GM21360 (cell line): ENCODE results near the gene CRNN.

Experiments used
- ATAC-seq: cut with Tn5 transposase; IDR thresholded peaks from one replicate; pipeline ENCODE4 v1.9.1; 2021; ENCODE audit warnings: mild to moderate bottlenecking, moderate library complexity; ENCODE audit not compliant: unreplicated experiment

The CRNN gene

DNA sequence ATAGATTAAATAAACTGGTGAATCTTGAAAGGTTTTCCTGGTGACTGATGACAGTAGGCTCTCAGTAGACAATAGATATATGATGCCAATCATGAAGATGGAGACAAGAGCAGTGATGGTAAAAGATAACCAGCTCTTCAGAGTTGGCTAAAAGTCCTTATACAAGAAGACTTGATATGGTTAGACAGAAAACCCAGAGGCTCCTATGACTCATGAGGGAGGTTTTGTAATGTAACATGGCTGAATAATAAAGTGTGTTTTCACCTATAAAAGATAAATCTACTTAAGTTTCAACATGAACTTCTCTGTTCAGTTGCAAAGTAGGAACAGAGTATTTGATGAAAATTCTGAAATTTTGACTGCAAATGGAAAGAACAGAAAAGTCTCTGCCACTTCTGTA, 12.7 kb upstream of the CRNN start:
- ATAC-seq, result no peak

DNA sequence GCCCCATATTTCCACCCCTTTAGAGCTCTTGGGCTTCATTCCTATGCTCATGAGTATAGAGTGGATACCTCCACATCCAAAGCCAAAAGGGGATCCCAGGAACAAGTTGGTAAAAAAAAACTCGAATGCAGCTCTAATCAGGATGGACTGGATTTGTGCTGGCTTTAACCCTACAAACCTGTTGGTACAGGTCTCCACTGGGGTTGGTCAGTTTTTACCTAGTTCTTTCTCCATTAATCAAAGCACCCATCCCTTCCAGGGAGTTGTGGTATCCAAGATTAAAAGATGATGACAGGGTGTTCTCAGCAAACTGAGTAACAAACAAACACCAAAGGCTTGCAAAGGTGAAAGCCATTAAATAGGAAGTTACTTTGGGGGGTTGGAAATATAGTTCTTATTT, 5.9 kb upstream of the CRNN start:
- no peak for ATAC-seq

DNA sequence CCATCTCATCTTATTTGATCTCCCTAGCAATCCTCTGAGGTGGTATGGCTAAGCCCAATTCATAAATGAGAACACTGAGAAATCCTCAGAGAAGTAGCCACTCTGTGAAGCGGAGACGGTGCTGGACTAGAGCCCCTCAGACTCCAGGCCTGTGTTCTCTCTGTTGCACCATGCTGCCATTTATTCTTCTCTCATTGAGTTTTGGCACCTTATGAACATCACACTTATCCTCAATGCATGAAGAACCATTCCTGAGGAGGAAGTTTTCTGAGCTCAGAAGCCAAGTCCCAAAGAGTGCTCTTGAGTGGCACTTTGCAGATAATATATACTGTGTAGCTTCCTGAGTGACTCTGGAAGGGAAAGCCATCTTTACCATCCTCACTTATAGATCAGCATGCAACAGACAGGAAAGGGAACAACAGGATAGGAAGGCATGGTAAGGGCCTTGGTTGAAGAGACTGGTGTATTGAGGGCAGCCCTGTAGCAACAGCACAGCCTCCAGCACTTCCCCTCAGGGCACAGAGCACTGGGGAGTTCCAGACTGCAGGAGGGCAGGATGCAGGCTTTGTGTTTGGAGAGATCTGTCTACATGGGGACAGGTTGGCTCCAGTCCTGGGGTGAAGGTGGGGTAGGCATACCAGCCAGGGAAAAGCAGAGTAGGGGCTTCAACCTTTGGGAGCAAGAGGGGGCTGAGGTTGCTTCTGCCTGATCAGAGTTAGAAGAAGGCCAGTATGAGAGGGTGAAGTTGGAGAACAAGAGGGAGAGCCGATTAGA, 1.6 kb upstream of the CRNN start:
- no peak for ATAC-seq

DNA sequence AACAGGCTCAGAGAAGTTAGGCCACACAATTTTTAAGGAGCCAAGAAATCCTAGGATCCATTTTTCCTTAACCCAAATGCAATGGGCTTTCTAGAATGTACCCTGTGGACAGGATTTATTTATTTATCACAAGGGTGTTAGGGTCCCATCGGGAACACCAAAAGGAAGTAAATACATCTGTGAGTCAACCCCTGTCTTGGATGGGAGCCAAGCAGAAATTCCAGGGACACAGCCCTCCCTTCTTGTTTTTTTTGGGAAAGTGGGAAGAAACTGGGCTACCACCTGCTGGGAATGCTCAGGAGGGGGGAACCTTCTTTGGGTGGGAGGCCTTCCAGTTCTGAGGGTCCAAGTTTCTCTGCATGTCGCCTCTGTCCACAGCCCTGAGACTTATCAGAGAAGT, 1.3 kb downstream of the CRNN start:
- no peak for ATAC-seq

DNA sequence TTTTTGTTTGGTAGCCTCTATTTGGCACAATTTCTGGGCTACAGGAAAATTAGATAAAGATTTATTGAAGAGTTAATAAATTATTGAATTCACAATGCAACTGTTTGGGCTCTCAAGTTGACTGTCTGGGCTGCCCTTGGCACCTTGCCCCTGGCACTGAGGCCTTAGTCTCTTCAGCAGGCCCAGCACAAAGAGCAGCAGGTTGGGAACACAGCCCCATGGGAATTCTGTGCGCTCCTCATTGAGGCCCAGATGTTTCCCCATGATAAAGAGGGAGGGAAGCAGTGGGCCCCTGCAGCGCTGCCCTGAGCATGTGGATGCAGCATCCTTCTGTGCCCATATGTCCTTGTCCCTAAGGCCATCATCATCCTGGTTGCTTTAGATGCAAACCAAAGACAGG, 2.9 kb downstream of the CRNN start:
- ATAC-seq, result no peak

DNA sequence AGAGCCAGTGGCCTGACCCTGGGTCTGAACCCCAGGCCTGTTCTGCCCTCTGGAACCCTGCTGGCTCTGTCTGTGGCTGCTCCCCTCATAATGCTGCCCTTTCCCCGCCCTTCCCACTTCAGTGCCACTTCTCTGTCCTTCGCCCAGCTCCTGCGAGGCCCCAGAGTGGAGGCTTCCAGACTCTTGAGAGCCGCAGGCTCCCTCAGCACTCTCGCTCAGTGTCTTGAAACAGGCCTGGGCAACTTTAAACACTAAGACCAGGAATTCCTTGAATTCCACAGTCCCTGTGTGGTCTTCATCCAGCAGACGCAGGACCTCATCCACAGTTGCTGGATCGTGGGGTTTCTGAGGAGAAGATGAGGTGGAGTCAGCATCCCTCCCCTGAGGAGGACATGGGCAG, 3.5 kb downstream of the CRNN start:
- ATAC-seq, result no peak

DNA sequence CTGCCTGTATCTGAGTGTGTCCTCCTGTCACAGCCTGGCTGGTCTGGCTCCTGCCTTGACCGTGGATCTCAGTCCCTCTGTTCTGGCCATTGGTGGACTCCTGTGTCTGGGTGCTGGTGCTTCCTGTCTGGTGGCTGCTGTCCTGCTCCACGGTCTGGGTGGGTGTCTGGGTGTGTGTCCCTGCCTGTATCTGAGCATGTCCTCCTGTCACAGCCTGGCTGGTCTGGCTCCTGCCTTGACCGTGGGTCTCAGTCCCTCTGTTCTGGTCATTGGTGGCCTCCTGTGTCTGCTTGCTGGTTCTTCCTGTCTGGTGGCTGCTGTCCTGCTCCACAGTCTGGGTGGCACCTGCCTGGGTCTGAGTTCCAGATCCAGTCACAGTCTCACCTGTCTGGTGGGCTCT, 4.0 kb downstream of the CRNN start:
- ATAC-seq, result no peak

DNA sequence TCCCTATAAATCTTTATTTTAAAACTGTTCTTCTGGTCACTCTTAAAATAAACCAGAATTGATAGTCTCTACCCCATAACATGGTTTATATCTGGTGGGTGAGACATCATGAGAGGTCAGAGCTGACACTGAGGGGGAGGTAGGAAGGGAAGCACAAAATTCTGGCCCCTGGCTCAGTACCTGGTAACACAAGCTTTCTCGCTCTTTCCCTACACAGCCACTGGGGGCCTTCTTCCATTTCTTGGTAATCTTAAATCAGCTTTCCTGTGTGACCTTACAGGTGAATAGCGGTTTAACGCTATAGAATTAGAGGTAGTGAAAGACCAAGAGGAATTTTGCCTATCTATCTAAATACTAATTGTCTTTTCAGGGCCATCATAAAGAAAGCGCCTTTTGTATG, 5.4 kb downstream of the CRNN start:
- ATAC-seq, result no peak

DNA sequence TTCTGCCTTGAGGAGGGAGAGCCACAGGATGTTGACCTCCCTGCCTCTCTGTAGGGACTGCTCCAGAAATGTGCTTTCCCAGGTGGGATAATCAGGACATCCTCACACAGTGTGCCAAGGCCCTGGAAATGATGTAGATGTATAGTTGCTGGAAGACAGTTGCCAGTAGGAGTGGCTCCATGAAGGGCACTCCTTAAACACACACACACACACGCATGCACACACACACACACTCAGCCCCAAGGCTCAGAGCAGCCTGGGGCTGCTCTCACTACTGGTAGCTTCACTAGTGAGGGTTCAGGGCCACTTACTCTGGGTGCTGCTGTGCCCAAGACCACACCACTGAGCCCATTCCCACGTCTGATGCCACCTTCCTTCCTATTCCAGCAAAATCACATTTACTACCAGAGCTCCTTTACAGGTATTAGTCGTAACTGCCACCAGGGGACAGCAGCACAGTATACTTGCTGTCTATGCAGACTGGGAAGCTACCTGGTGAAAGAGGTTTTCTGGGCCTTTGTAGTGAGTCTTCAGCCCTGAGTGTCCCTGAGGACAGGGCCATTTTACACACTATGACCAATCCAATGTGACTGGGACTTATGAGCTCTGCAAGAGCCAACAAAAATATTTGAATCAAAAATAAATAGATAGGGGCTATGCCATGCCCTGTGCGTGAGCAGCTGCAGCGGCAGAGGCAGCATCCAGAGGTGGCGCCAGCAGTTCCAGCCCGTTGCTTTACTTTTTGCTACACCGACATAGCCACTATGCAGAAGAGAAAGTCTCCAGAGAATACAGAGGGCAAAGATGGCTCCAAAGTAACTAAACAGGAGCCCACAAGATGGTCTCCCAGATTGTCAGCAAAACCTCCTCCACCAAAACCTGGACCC, 15.0 kb downstream of the CRNN start:
- no peak for ATAC-seq

DNA sequence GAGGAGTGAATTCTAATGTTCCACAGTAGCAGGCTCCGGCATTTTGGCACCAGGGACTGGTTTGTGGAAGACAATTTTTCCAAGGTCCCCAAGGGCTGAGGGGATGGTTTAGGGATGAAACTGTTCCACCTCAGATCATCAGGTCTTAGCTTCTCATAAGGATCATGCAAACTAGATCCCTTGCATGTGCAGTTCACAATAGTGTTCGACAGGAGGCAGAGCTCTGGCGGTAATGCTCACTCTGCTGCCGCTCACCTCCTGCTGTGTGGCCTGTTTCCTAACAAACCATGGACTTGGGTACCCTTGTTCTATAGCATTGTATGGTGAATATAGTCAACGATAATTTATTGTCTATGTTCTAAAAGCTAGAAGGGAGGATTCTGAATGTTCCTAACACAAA, 16.6 kb downstream of the CRNN start:
- ATAC-seq, result no peak

DNA sequence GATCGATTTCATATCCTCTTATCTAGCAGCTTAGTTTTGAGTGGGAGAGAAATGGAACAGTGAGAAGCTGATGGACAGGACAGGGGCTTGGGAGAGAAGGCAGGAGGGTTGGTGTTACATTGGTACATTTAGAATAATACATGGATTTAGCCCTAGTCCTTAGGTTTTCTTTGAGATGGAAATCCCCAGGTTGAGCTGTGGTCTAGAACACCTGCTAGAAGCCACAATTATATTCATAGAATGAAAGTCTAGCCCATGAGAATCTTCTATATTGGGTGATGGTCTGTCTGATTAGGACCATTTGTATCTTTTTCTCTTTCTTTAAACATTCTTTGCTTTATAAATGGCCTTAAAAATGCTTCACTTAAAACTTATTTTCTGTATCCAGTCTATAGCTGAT, 19.9 kb downstream of the CRNN start:
- no peak for ATAC-seq

DNA sequence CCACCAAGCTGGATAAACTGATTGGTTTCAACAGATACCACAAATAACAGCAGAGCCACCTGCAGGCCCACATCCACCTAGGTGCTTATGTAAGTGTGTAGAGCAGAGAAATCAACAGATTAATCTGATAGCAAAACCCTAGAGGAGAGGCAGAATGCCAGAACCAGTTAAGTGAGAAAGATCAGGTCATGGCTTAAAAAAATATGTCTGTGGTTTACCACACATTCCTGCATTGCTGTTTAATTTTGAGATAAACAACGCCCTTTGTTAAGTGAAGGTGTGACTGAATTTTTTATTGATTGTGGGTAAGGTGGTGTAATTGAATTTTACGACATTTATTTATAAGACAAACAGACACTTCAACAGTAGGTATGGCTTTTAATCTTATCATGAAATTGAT, 21.2 kb downstream of the CRNN start:
- ATAC-seq, result no peak

DNA sequence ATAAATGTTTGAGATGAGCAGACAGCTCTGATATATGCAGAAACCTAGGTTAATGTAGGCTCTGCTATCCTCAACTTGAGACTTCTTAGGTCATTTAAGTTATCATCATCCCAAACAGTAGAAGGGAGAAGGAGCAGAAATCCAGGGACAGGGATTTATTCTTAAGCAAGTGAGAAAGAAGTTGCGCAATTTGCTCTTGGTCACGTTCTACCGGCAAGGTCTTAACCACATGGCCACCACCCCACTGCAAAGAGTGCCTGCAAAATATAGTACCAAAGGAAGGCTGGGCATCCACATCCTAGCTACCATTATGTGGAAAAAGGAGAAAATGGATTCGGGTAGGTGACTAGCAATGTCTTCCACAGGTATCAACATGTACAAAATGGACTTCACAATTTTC, 25.2 kb downstream of the CRNN start:
- no peak for ATAC-seq

DNA sequence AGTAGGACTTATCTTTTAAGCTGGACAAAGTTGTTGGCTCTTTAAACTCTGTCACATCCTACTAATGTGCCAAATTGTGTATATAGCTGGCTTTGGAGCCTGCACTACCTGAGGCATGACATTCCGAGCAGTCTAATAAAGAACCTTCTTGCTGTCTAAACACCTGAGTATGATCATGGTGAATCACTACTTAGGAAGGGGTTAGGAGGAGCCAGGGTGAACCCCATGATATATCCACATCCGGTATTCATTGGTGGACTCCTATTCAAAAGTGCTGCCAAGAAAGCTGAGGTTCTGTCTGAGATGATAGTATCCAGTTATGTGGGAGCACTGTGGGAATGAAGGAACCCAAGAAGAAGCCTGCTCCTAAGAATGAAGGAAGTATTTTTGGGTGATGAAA, 27.1 kb downstream of the CRNN start:
- ATAC-seq, result no peak

DNA sequence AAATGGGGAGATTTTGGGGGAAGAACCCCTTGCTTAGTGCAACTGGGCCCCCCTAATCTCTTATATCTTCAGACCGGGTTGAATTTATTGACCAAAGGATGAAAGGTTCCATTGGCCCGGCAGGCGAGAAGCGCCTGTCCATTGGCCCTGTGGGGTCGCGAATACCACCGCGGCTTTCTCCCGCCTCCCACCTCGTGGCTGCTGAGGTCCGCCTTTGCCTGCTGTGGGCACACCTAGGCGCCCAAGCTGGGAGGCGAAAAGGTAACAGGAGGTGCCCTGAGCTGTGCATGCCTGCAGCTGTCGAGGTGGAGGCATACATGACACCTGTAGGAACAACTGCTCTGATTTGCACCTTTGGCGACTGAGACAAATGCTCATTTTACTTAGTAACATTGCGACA, 33.1 kb downstream of the CRNN start:
- no peak for ATAC-seq

DNA sequence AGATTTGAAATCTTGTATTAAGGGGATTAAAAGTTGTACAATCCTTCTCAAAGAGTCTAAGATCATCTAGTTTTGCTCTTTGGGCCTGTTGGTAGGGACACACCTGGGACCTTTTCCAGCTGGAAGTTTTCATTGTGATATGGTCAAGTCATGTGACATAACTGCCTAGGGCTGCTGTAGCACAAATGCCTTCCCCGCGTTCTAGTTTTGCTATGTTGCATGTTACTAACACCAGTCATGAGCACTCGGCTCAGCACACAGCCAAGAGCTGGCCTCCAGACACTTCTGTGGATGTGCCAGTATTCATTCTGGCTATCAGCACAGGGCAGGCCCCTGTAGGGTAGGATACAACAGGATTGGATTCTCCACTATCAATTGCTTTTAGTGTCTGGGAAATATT, 39.6 kb downstream of the CRNN start:
- ATAC-seq, result no peak

DNA sequence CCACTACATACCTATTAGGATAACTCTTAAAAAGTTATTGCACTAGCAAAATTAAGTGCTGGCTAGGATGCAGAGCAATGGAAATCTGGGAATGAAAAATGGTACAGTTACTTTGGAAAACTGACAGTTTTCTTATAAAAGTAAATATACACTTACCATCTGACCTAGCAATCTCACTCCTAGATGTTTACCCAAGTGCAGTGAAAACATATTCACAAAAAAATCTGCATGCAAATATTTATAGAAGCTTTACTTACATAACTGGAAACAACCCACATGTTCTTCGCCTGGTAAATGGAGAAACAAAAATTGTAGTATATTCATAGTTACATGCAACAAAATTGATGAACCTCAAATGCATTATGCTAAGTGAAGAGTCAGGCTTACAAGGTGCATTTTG, 41.4 kb downstream of the CRNN start:
- no peak for ATAC-seq

DNA sequence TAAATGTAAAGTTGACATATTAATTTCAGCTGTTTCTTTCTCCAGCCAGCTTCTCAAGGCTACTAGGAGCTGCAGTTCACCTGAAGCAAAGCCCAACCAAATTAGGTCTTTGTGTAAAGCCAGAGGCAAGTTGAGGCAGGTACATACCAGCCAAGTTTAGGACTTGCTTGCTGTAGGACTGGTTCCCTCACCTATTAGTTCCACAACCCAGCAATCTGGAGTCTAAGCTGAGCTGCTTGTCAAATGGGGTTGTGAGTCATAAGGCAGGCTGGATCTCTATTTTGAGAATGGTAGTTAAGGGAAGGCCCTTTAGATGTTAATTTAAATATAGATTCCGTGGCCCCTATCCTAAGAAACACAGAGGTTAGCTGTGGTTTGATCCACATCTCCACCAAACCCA, 46.6 kb downstream of the CRNN start:
- no peak for ATAC-seq

DNA sequence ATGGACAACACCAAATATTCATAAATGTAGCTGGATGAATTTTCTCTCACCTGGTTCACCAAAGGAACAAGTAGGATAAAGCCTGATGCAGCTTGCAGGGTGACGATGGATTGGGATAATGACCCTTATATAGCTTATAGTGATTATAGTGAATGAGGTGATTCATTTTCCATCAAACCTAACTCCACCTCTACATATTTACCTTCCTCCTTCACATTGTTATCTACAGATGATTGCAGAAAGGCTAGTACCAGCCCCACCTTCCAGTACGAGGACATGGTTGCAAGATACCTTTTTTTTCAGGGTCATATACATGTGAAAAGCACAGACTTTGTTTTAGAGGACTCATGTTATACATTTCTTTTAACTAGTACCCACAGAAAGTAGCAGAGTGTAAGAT, 54.2 kb downstream of the CRNN start, which contains the start of gene FLG2:
FLG2 (minus strand) TSS at position 101 of the 400 bp plus-strand sequence. CDS start 1,122 bp downstream, outside the sequence.
- ATAC-seq, result no peak
